PC-9 (cell line): ENCODE data around the gene SHFL. TPM values are rescaled to one million over a fixed set of nuclear protein-coding genes. Genes with fewer than 3 reads are reported as not detected.

Experiments
- BruUV-seq: library from RNA; stranded (reverse); fragments of 400-500 nt; replicated peaks from 2 replicates; lab custom pipeline; 2021; lab: Mats Ljungman, UMichigan
- CTCF ChIA-PET: fragments of 300-600 bp; sonication (Branson Sonifier 250); formaldehyde crosslinking; loops from one replicate; lab custom pipeline; 2022; ENCODE audit warnings: antibody characterized with exemption; lab: Charles Lee
- POLR2A ChIA-PET: fragments of 300-600 bp; sonication (Branson Sonifier 250); formaldehyde crosslinking; loops from one replicate; lab custom pipeline; 2022; ENCODE audit warnings: antibody characterized with exemption; ENCODE audit not compliant: unreplicated experiment; lab: Charles Lee
- DNase-seq, 2 experiments: peaks; one replicate each; pipeline versions ENCODE4 v3.0.0 to v3.0.0-alpha.2; 2015 to 2022; ENCODE audit warnings: mixed read lengths in 1 of 2
- H2AFZ ChIP-seq: fragments of 200-600 bp; sonication (generic); 2 replicates; pipeline ENCODE4 v1.8.1; 2017; ENCODE audit warnings: antibody characterized with exemption
- H3F3A ChIP-seq: fragments of 200-600 bp; sonication (generic); 2 replicates; pipeline ENCODE4 v1.8.1; 2017; ENCODE audit warnings: antibody characterized with exemption, mild to moderate bottlenecking, low read depth; ENCODE audit not compliant: insufficient read depth
- H3K27ac ChIP-seq: fragments of 200-600 bp; sonication (generic); 2 replicates; pipeline ENCODE4 v1.6.1; 2016; ENCODE audit warnings: mixed run types
- H3K27me3 ChIP-seq: fragments of 200-600 bp; sonication (generic); 2 replicates; pipeline ENCODE4 v1.6.1; 2016; ENCODE audit warnings: low read depth, mixed run types; ENCODE audit not compliant: insufficient read depth
- H3K36me3 ChIP-seq: fragments of 200-600 bp; sonication (generic); 2 replicates; pipeline ENCODE4 v1.6.1; 2016; ENCODE audit warnings: low read depth, mixed run types
- H3K4me1 ChIP-seq: fragments of 200-600 bp; sonication (generic); replicated peaks from 2 replicates; pipeline ENCODE4 v1.6.1; 2016; ENCODE audit warnings: mixed run types; ENCODE audit not compliant: insufficient read depth
- H3K4me2 ChIP-seq: fragments of 200-600 bp; sonication (generic); 2 replicates; pipeline ENCODE4 v1.6.1; 2017; ENCODE audit warnings: mixed run types
- H3K4me3 ChIP-seq: fragments of 200-600 bp; sonication (generic); 2 replicates; pipeline ENCODE4 v1.6.1; 2016; ENCODE audit warnings: mixed run types
- H3K79me2 ChIP-seq: fragments of 200-600 bp; sonication (generic); 2 replicates; pipeline ENCODE4 v1.6.1; 2017; ENCODE audit warnings: low read depth, mixed run types
- H3K9me2 ChIP-seq: fragments of 200-600 bp; sonication (generic); 2 replicates; pipeline ENCODE4 v1.8.1; 2017; ENCODE audit warnings: mild to moderate bottlenecking; ENCODE audit not compliant: insufficient read depth
- H3K9me3 ChIP-seq: fragments of 200-600 bp; sonication (generic); 2 replicates; pipeline ENCODE4 v1.8.1; 2016; ENCODE audit warnings: low read depth; ENCODE audit not compliant: insufficient read depth
- H4K20me1 ChIP-seq: fragments of 200-600 bp; sonication (generic); 2 replicates; pipeline ENCODE4 v1.8.1; 2017; ENCODE audit not compliant: insufficient read depth
- CTCF ChIP-seq: fragments of 200-600 bp; sonication (generic); conservative IDR thresholded peaks from 2 replicates; pipeline ENCODE4 v1.6.1; 2017; ENCODE audit warnings: mixed run types, antibody characterized with exemption, mild to moderate bottlenecking, moderate library complexity
- EZH2 ChIP-seq: fragments of 200-600 bp; sonication (generic); IDR thresholded peaks from 2 replicates; pipeline ENCODE4 v1.8.0; 2017; ENCODE audit warnings: antibody characterized with exemption, low read depth
- intact Hi-C: fragments of 100-400 bp; cut with micrococcal nuclease; formaldehyde crosslinking; loops from one replicate; pipeline ENCODE4 v1.10.0; 2022; ENCODE audit not compliant: unreplicated experiment
- total RNA-seq: library from RNA; stranded (reverse); gene quantifications from 2 replicates; pipeline ENCODE4 v1.2.3, GENCODE V29; 2021

SHFL gene
- total RNA-seq, 1 experiment from 2014 or later: 25.6 TPM

DNA sequence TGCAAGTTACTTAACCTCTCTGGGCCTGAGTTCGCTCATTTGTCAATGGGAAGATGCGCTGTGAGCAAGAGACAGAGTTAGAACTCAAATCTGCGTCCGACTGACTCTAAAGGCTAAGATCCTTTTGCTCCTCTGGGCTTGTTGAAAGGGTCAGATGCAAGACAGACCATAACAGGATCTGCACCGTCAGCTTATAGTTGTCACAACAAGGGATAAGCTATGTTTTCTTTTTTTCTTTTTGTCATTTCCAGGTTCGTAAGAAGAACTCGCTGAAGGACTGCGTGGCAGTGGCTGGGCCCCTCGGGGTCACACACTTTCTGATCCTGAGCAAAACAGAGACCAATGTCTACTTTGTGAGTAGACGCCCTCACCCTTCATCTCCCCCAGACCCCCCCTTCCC, 21.1 kb downstream of the SHFL start:
- 0 out of 2 replicates have a peak overlapping the region, but pooled peaks have one; percentile 48 for H3K27ac ChIP-seq
- H3K9me3 ChIP-seq: no peaks in the 10 kb centered on the region
- no peak overlapping the region for H2AFZ ChIP-seq
- TF ChIP-seq CTCF: no peak
- TF ChIP-seq EZH2: no peak
- peak overlapping the region; percentile 98 for H3K4me3 ChIP-seq
- peaks cover 50% of the 10 kb centered on the region for H3F3A ChIP-seq
- peaks cover 33% of the 10 kb centered on the region for H4K20me1 ChIP-seq
- H3K4me1 ChIP-seq: peaks cover 9% of the 10 kb centered on the region
- POLR2A ChIA-PET: no interaction called here
- H3K27me3 ChIP-seq: no peaks in the 10 kb centered on the region
- H3K79me2 ChIP-seq: peaks cover 35% of the 10 kb centered on the region
- CTCF ChIA-PET: no interaction called here
- peak overlapping the region; percentile 88 for H3K4me2 ChIP-seq
- no peak for DNase-seq
- H3K36me3 ChIP-seq: peaks cover 34% of the 10 kb centered on the region
- intact Hi-C loops: loop anchor here (10.0 kb wide), 1 partner anchor 172 kb away; the partner anchor contains the start of gene OLFM2
- no TSS peak for BruUV-seq
- no peaks in the 10 kb centered on the region for H3K9me2 ChIP-seq

DNA sequence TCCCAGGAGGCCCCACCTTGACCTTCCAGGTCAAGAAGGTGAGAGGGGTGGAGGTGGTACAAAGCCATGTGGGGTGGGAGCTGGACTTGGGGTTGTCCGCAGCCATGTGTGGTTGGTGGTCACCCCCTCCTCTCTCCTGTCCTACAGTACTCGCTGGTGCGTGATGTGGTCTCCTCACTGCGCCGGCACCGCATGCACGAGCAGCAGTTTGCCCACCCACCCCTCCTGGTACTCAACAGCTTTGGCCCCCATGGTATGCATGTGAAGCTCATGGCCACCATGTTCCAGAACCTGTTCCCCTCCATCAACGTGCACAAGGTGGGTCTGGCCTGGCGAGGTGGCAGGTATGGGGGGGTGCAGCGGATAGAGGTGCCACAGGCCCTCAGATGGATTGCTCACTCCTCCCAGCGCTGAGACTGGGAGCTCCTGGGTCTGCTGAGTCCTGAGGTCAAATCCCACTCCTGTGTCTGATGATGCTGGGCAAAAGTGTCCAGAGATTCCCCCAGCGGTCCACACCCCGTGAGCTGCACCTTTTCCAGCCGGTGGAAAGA, 21.8 kb downstream of the SHFL start:
- Histone ChIP-seq H3K36me3 (peaks cover 34% of the 10 kb centered on the region), H3K27me3 (no peaks in the 10 kb centered on the region), H3K79me2 (peaks cover 35% of the 10 kb centered on the region), H3K27ac (no peak overlapping the region), H3K4me2 (peak overlapping the region; percentile 88), H3K4me3 (peak overlapping the region; percentile 98; the same call in 1 of the 2 replicates), H3K4me1 (peaks cover 9% of the 10 kb centered on the region), H2AFZ (no peak overlapping the region), H4K20me1 (peaks cover 39% of the 10 kb centered on the region), H3F3A (peaks cover 56% of the 10 kb centered on the region), H3K9me2 (no peaks in the 10 kb centered on the region), H3K9me3 (no peaks in the 10 kb centered on the region)
- POLR2A ChIA-PET: interaction anchor here (0.5 to 0.7 kb wide), 2 partner anchors 27 to 187 kb away, joined by 4 to 9 read pairs; no protein-coding TSS in a partner anchor
- no TSS peak for BruUV-seq
- intact Hi-C loops: loop anchor here (10.0 kb wide), 1 partner anchor 173 kb away; the partner anchor contains the start of gene OLFM2
- DNase-seq: no peak
- CTCF ChIA-PET: interaction anchor here (0.7 kb wide), 1 partner anchor 272 kb away, joined by 4 read pairs; the partner anchor contains the start of gene TYK2
- no peak for TF ChIP-seq CTCF
- no peak for TF ChIP-seq EZH2

DNA sequence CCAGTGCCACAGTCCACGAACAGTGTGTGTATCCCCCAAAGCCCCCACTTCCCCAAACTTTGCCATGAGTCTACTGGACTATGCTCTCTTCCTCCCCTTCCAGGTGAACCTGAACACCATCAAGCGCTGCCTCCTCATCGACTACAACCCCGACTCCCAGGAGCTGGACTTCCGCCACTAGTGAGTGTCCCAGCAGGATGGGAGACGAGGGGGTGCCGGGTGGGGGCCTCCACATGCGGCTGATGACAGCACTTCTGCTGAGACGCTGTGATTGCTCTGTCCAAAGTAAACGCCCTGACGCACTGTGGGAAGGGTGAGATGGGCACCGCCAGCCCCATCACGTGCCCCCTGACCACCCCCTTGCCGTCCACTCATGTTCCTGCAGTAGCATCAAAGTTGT, 23.4 kb downstream of the SHFL start:
- Histone ChIP-seq H4K20me1 (peaks cover 55% of the 10 kb centered on the region), H2AFZ (no peak overlapping the region), H3F3A (peaks cover 72% of the 10 kb centered on the region), H3K27me3 (no peaks in the 10 kb centered on the region), H3K4me2 (no peak overlapping the region), H3K4me1 (peaks cover 9% of the 10 kb centered on the region), H3K27ac (no peak overlapping the region), H3K4me3 (no peak overlapping the region), H3K79me2 (peaks cover 35% of the 10 kb centered on the region), H3K9me3 (no peaks in the 10 kb centered on the region), H3K36me3 (peaks cover 34% of the 10 kb centered on the region), H3K9me2 (no peaks in the 10 kb centered on the region)
- TF ChIP-seq CTCF (no peak), EZH2 (no peak)
- ChIA-PET CTCF (no interaction called here), POLR2A (no interaction called here)
- no TSS peak for BruUV-seq
- intact Hi-C loops: loop anchor here (10.0 kb wide), 1 partner anchor 175 kb away; the partner anchor contains the start of gene OLFM2
- no peak for DNase-seq
